ENCODE data around the gene PLEK2.
"Not testable (repeated sequence)": the region's sequence is repeated elsewhere in the genome, so short reads cannot be mapped to it uniquely, and the experiment has no call there.

The PLEK2 gene

DNA sequence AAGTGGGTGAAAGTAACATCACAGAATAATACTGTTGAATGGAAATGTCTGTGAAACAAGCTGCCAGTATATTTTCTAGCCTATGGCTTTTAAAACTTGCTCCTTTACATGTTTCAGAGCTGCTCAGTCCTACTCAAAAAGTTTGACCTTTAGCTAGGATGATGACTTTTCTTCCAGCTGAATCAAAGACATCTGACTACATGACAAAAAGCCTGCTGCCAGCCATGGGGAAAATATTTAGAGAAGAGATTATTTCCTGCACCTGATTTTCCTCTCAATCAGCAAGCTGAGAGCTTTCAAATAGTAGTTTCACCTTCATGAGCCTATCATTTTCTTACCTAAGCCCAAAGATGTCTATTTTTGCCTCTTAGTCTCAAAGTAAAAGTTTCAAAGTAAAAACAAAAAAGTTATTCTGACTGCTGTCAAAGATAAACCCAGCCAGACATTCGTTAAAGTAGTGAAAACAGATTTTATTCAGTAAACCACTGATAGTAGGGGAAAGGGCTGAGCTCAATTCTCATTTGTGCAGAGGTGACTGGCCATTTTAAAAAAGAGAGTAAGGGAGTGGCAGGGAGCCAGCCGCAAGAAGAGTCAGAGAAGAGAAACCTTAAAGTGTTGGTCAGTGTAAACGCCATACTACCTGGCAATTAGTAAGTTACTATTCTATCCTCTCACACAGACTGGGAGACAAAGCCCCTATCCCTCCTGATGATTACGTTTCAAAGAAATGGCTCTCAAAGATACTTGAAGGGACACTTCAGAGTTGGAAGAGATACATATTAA, 54.6 kb downstream of the PLEK2 start:
- DNase-seq: no peak

DNA sequence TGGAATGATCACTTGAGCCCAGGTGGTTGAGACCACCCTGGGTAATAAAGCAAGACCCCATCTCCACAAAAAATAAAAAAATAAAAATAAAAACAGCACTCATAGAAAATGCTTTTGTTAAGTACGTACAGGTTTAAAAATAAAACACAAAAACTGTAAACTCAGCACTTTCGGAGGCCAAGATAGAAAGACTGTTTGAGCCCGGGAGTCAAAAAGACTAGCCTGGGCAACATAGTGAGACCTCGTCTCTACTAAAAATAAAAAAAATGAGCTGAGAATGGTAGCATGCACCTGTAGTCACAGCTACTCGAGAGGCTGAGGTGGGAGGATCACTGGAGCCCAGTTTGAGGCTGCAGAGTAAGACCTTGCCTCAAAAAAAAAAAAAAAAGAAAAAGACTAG, 59.9 kb downstream of the PLEK2 start:
- DNase-seq: no peak

DNA sequence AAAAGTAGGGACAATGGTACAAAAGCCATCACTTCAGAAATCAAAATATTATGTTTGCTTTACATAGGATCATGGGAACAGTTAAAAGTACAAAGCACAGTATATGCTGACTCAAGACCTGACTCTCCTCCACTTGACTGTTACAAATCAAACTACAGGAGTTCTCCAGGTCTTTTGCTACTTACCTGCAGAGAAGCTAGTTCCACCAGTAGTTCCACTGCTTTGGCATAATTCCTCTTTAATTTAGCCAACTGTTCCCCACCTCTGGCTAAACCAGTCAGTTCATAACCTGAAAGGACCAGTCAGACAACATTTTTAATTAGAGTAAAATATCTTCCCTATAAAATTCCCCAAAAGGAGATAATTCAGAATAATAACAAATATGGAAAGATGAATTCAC, 66.4 kb downstream of the PLEK2 start:
- DNase-seq: no peak

DNA sequence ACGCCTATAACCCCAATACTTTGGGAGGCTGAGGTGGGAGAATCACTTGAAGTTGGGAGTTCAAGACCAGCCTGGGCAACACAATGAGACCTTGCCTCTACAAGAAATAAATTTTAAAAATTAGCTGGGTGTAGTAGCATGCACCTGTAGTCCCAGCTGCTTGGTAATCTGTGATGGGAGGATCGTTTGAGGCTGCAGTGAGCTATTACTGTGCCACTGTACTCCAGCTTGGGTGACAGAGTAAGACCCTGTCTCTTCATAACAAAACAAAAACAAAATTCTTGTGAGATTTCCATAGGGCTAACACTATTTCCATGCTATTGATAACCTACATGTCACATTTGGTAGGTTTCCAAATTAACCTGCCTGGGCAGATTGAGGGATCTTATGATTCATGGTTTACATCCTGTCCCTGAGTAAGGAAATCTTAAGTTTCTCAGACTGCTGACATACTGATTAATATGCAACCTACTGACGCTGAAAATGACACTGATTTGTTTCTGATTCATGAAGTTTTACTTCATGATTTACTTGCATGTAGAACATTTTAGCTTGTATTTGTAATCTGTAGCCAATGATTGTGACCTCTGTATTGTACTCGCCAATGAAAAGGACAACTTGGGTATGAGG, 68.2 kb downstream of the PLEK2 start:
- no peak for DNase-seq

DNA sequence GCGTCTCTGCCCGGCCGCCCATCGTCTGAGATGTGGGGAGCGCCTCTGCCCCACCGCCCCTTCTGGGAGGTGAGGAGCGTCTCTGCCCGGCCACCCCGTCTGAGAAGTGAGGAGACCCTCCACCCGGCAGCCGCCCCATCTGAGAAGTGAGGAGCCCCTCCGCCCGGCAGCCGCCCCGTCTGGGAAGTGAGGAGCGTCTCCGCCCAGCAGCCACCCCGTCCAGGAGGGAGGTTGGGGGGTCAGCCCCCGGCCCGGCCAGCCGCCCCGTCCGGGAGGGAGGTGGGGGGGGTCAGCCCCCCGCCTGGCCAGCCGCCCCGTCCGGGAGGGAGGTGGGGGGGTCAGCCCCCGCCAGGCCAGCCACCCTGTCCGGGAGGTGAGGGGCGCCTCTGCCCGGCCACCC, 70.7 kb downstream of the PLEK2 start:
- DNase-seq: not testable (repeated sequence)

Data from CD4-positive, alpha-beta T cell treated with Interleukin-4 for 4 hours (primary cell).